Activated CD8-positive, alpha-beta memory T cell treated with anti-CD3 and anti-CD28 coated beads, Interleukin-2, amount 50 U/mL, for 24 hours (primary cell): Measurements from ENCODE around the gene TP73.

Experiments
- DNase-seq: peaks from one replicate; pipeline ENCODE4 v3.0.0-alpha.2; 2020; ENCODE audit errors: extremely low read depth

TP73 gene

DNA sequence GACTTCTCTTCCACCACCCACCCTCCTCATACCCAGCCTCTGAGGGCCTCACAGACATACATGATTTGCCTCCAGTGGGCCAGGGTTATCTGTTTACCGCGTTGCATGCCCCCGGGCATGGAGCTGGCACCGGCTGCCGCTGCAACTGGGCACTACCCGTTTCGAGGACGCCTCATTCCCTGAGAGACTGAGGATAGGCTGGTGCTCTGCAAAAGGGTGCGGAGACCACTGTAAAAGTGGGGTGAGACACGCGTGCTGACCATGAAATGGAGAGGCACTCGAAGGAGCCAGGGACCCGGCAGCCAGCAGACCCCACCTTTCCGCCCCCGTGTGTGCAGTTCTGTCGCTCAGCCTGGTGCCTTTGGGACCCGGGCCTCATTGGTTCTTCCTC is 20.6 kb downstream of the TP73 start:
- no peak for DNase-seq

GRCh38 chr1:3673381-3674099 is 21.2 kb downstream of the TP73 start:
- no peak for DNase-seq

GRCh38 chr1:3674100-3675094 is 22.1 kb downstream of the TP73 start:
- no peak for DNase-seq

DNA sequence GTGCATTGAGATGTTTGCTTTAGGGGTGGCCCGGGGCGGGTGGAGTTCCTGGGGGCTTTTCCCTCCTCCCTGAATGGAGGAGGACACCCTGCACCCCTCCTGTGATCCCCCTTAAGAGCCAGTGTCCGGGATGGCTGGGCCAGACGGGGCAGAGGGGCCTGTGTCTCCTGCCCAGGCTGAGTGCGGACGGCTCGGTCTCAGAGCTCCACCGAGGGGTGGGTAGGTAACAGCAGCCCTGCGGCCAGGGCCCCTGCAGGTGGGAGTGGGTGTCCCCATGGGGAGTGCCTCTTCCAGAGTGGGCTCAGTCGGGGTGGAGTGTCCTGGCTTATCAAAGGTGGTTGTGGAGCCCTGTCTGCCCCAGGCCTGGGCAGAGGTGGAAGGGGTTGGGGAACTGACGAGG is 23.1 kb downstream of the TP73 start:
- no peak for DNase-seq

DNA sequence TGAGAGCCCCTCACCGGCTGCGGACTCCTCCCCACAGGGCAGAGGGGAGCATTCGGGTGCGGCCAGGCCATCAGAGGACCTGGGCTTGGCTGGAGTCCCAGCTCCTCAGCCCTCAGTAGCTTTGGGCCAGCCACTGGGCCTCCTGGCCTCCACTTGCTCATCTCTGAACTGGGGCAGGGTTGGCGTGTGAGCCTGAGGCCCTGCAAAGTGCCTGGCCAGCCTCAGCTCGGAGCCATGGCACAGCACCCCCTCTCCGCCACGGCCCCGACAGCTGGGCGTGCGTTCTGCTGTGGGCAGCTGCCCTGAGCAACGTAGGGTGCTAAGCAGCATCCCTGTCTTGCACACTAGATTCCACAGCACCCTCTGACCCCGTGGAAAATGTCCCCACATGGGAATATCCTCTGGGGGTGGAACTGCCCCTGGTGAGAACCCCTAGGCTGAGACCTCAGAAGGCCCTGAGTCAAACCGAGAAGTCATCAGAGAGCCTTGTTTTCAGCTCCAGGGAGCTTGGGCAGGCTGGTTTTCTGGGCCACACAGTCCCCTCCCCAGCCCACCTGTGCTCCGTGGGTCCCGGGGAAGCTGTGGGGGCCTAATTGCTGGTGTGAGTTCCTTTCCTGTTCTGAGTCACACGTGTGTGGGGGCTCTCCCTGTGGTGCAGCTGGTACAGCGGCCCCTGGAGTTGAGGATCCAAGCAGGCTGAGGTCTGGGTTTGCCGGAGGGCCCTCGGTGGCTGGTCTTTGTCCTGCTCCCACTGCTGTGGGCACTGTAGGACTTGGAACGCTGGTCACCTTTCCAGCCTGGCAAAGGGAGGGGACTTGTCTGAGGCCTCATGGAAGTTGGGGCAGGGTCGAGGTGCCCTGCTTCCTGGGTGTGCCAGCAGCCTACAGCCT is 24.5 kb downstream of the TP73 start:
- DNase-seq = no peak

DNA sequence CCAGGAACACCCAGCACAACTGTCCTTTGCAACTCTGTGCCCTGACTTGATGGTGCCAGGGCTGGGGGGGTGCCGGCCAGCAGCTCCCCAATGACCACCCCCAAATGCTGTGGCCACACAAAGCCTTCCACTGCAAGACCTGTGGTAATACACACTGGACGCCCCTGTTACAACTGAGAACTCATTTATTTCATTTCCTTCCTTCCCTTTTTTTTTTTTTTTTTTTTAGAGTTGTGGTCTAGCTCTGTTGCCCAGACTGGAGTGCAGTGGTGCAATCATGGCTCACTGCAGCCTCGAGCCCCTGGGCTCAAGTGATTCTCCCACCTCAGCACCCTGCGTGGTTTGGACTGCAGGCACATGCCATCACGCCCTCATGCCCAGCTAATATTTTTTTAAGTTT is 25.2 kb downstream of the TP73 start:
- no peak for DNase-seq

DNA sequence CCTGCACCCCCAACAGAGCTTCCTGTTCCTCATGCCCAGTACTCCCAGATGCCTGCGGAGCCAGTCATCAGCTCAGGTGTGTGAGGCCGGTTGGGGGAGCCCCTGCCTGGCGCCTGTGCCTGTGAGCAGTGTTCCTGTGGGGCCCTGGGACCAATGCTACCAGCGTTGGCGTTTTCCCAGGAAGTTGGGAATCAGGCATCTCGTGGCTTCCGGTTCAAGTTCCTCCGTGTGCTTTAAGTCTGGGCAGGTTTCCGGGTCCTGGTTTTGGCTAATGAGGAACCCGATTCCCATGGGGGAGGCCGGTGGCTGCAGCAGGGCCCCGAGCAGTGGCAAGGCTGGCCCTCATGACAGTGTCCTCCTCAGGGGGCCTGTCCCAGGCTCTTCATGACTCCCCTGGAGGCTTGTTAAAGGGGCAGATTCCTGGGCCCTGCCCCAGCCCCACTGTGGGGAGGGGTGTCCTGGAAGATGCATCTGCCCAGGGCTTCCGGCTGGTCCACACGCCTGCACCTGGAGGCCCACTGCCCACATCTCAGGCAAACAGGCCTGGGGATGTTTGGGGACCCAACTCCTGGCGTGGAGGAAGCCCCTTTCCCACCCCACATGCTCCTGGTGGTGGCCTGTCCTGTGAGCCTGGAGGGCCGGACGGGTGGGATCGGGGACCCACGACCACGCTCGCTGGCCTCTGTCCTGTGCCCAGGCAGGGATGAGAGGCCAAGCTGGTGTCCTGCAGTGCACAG is 26.2 kb downstream of the TP73 start:
- no peak for DNase-seq

GRCh38 chr1:3679098-3679555 is 26.8 kb downstream of the TP73 start:
- no peak for DNase-seq

- DNase-seq = no peak
Measured at GRCh38 chr1:3679799-3680453, 27.6 kb downstream of the TP73 start.

DNA sequence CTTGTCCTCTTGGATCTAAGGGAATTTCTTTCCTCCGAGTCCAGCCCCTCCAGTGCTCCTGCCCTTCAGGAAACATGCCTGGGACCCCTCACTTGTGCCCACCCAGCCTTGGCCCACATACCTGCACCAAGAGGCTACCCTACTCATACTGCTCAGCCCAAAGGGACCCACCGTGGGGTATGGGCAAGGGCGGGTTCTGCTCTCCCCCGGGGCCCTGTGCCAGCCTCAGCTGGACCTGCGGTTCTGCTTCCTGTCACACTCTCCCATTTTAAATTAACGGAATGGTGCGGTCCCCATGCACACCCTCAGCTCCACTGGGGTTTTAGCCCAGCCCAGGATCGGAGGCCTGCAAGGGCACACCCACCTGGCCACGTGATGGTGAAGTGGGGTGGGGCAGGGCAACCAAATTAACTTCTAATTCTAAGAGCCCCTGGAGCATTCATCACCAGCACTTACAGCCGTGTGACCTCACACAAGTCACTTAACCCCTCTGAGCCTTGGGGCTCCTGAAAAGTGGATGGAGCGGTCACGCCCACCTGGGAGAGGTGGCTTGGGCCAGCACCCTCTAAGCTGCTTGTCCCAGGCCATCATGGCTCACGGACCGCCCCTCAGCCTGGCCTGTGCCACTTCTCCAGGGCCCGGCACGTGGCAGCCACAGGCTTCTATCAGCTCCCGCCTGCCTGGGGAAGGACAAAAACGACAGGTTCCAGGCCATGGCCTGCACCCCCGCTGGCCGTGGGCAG is 28.3 kb downstream of the TP73 start:
- no peak for DNase-seq

DNA sequence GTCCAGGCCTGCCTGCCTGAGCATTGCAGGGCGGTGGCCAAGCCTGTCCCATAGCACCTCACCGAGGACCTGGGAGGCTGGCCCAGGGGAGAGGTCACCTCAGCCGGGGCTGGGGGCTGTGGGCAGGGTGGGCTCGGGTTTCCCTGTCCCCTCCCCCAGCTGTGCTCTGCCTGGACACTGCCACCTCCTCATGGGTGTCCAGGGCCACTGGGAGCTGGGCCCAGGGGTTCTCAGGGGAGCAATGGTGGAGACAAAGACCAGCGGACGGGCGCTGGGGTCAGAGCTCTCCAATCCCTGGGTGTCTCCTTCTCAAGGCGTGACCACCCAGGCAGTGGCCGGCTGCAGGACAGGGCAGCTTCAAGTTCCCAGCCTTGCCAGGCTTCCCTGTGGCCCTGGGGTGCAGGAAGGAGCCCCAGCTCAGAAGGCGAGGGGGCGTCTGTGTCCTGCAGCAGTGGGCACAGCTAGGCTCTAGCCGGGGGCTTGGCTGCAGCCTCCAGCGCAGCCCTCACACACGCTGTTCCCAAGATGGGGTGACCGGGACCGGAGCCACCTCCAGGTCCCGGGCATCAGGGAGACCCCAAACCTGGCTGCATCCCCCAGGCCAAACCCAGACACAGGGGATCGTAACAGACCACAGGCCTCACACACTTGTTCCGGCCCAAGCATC is 29.0 kb downstream of the TP73 start:
- DNase-seq = no peak

GRCh38 chr1:3681898-3682806 is 29.8 kb downstream of the TP73 start:
- no peak for DNase-seq

- DNase-seq = no peak
Measured at GRCh38 chr1:3683197-3683596, 30.9 kb downstream of the TP73 start.

- DNase-seq = no peak
Measured at GRCh38 chr1:3683992-3684391, 31.7 kb downstream of the TP73 start.

DNA sequence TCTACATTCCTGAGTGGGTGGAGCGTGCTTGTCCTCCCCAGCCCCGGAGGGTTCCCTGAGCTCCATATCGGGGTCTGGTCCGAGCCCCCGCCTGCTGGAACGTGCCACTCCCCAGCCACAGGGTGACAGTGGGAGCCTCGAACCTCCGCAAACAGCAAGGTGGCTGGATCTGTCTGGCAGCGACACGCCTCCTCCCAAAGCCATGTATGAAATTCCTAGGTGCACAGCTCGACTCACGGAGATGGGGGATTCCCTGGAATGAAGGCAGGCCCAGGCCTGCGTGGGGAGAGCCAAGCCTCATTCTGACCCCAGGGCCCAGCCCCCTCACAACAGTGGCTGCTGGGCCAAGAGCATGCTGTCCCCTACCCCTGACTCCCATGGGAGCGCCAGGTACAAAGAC is 32.9 kb downstream of the TP73 start:
- DNase-seq = no peak

DNA sequence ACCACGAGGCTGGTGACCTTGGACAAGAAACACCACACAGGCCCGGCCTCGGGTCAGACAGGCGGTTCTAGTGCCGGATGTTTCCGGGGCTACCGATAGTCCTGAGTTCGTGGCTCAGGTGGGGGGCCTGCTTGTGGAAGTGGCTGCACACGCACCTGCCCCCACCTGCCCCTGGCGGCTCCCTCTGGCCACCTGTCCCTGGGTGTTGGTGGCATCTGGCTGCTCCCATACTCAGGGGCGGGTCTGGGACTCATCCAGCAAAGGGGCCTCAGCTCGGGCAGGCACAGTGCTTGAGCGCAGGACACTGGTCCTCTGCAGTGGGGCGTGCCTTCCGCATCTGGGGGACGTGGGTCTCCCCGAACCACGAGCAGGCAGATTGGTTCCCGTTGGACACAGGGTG is 33.6 kb downstream of the TP73 start:
- DNase-seq = no peak

DNA sequence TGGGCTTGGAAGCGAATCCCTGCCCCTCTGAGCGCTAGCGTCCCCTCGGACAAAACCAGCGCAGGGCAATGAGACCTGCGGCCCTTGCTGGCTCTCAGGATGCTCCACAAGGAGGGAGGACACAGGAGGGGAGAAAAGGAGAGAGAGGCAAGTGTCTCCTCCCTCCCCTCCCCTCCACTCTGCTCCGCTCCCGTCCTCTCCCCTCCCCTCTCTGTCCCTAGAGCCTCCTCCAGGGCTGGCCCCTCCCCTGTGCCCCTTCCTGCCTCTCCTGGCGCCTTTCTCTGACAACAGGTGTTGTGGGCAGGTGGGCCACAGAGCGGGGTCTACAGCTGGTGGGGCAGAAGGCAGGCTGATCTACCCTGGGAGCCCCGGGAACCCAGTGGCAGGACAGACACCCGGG is 35.2 kb downstream of the TP73 start:
- no peak for DNase-seq
